HG02970 (cell line): Measurements from ENCODE around the gene DNM1L.

Experiments
- ATAC-seq: cut with Tn5 transposase; IDR thresholded peaks from one replicate; pipeline ENCODE4 v1.9.1; 2021; ENCODE audit warnings: mild to moderate bottlenecking, moderate library complexity, moderate number of reproducible peaks; ENCODE audit not compliant: unreplicated experiment, low FRiP score

DNM1L gene

GRCh38 chr12:32679091-32679919, at the start of gene DNM1L:
Gene DNM1L, plus strand, starts transcription at chr12:32679301. Its CDS starts 63 bp downstream, at chr12:32679364.
- peak; percentile 95 for ATAC-seq

- ATAC-seq, result no peak
Observed at GRCh38 chr12:32641287-32641901, 37.7 kb upstream of the DNM1L start.

DNA sequence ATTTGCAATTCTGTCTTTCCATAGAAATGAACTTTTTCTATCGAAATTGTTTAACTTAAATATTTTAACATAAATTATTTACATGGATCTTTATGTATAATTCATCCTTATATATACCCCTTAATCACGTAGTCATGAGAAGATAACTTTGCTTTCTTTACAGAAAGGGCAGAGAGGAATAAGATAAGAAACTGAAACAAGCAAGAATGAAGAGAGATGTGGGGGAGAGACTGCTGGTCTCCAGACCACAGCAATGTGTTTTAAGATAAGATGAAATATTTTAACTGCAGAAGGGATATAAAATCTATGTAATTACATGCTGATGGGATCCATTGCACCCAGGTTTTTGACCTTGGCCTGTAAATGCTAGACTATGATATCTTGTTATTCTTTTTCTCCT, 34.7 kb upstream of the DNM1L start:
- ATAC-seq, result no peak

DNA sequence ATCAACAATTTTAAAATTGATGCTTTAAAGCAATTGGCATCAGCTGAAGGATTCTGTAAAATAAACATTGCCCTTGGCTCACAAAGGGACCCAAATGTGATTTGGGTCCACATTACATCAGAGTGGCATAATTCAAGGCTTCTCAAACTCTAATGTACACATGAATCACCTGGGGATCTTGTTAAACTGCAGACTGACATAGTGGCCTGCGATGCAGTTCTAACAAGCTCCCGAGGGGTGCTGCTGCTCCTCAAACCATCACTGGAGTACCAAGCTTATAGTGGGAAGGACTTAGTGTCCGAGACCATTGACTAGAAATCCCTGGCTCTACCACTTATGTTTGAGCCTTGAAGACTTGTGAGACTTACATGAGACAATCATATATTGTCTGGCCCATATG, 31.8 kb upstream of the DNM1L start:
- ATAC-seq, result no peak

DNA sequence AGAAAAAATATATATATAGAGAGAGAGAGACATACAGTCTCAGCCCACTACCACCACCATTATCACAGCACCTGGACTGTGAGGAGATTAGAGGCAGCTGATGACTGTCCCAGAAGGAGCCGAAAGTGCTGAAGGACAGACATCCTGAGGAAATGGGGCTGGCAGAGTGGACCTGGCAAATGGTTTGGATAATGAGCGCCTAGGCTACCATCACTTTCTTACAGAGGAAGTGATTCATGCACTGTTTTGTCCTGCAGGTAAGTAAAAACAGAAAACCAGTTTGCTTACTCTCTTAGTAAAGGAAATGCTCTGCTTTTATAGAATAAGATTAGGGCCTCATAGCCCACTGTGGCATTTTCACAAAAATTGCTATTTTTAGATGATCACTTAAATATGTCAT, 28.6 kb upstream of the DNM1L start:
- ATAC-seq, result no peak

- no peak for ATAC-seq
Observed at GRCh38 chr12:32651151-32651955, 27.7 kb upstream of the DNM1L start.

- ATAC-seq, result no peak
Observed at GRCh38 chr12:32651956-32652210, 27.2 kb upstream of the DNM1L start.

GRCh38 chr12:32659908-32660440, 19.1 kb upstream of the DNM1L start:
- ATAC-seq, result no peak

DNA sequence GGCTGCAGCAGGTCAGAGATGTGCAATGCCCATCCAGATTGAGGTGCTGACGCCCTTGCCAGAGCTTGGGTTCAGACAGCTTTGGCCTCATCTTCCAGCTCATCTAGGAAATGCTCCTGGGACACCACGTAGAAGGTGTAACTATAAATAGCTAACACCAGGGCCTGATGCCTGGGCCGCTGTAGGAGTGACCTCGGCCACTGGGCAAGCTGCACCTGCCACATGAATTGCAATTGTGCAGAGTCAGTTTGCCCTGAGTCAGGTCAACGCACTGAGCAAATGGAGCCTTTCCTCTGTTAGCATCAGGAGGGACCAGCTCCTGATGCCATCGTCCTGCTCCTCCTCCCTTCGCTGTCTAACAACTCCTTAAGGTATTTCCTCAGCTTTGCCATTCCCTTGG, 17.4 kb upstream of the DNM1L start:
- no peak for ATAC-seq

DNA sequence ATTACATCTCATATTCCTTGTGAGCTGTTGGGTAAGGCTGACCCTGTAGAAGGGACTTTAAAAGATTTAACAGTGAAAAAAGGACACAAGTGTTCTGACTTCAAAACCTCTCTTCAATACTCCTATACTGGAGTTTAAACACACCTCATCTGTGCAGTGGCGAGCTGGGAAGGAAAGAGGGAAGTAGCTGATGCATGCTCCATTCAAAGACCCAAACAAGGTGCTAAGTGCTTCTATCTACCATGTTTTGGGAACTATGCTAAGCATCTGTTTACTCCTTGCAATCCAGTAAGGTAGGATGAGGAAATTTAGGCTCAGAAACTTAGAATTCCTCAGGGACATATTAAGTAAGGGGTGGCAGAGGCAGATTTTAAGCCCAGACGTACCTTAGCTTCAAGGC, 16.4 kb upstream of the DNM1L start:
- ATAC-seq, result no peak

- no peak for ATAC-seq
Observed at GRCh38 chr12:32666018-32666417, 13.1 kb upstream of the DNM1L start.

DNA sequence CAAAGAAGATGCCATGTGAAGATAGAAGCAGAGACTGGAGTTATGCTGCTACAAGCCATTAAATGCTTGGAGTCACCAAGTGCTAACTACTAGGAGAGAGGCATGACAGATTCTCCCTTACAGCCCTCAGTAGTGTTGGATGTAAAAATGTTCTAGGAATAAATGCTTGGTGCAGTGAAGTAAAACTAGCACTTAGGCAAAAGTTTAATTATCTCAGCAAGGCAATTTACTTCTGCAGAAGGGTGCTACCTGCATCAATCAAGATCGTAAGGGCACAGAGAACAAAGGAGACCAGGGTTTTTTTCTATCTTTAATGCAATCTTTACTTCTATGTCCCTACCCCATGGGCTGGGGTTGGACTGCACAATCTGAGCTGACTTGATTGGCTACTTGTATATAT, 9.5 kb upstream of the DNM1L start:
- ATAC-seq, result no peak

GRCh38 chr12:32671930-32672780, 6.9 kb upstream of the DNM1L start:
- no peak for ATAC-seq

DNA sequence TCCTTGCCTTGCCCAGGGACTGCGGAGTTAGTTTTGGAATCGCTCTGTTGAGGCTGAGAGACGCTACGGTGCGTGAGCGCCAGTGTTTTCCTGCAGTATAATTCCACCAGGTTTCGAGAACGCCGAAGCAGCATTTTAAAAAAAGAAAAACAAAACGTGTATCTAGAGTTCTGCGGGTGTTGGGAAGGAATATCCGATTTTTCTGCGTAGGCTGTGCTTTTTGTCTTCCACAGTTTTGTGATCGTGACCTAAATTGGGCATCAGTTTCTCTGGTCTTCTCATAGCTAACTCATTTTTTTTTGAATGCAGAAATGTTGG, 778 bp downstream of the DNM1L start:
- no peak for ATAC-seq

- no peak for ATAC-seq
Observed at GRCh38 chr12:32680787-32681186, 1.7 kb downstream of the DNM1L start.

- no peak for ATAC-seq
Observed at GRCh38 chr12:32681272-32681671, 2.2 kb downstream of the DNM1L start.

DNA sequence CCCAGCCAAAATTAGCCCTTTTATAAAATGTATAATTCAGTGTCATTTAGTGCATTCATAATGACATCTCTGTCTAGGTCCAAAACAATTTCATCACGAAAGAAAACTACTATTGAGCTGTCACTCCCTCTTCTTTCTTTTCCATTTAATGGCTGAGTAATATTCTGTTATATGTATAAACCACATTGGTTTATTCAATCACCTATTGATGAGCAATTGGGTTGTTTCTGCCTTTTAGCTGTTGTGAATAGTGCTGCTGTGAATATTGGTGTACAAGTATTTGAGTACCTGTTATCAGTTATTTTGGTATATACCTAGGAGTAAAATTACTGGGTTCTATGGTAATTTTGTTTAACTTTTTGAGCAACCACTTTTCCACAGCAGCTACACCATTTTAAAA, 7.2 kb downstream of the DNM1L start:
- ATAC-seq, result no peak

- ATAC-seq, result no peak
Observed at GRCh38 chr12:32688786-32689185, 9.7 kb downstream of the DNM1L start.

DNA sequence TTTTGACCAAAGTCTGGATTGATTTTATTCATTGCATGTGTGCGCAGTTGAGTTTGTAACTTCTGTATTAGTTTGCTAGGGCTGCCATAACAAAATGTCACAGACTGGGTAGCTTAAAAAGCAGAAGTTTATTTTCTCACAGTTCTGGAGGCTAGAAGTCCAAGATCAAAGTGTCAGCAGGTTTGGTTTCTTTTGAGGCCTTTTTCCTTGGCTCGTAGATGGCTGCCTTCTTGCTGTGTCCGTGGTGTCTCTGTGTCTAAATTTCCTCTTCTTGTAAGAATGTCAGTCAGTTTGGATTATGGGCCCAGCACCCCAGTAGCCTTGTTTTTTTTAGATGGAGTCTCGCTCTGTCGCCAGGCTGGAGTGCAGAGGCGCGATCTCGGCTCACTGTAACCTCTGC, 11.8 kb downstream of the DNM1L start:
- ATAC-seq, result no peak

- ATAC-seq, result no peak
Observed at GRCh38 chr12:32692358-32692757, 13.3 kb downstream of the DNM1L start.

DNA sequence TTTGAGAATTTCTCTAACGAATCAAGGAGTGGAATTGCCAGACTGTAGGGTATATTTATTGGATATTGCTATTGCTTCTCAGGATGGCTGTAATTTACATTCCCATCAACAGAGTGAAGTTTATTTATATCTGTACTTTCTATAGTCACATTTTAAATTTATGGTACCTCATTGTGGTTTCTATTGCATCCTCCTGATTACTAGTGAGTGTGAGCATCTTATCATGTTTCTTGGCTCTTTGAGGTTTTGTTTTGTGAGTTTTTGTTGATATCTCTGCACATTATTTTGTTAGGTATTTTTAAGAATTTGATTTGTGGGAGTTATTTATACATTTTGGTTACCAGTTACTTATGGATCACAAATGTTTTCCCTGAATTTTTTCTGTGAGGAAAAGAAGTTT, 13.9 kb downstream of the DNM1L start:
- ATAC-seq, result no peak
